Testis (tissue), 3 donors: ENCODE measurements around the gene DHCR24. TPM values are rescaled to one million over a fixed set of nuclear protein-coding genes. Genes with fewer than 3 reads are reported as not detected.
A peak's percentile ranks its signal among the peaks of the same experiment; 100 is the strongest.

Source experiments
- DNase-seq: peaks from one replicate; pipeline ENCODE4 v3.0.0-alpha.2; 2019
- H3K27ac ChIP-seq, 2 donors: fragments of 200-600 bp; sonication (generic); one replicate each; pipeline ENCODE4 v1.5.1; 2019
- H3K27me3 ChIP-seq: fragments of 200-600 bp; sonication (generic); one replicate; pipeline ENCODE4 v1.5.1; 2019
- H3K36me3 ChIP-seq: fragments of 200-600 bp; sonication (generic); one replicate; pipeline ENCODE4 v1.5.1; 2017; ENCODE audit warnings: low read depth; ENCODE audit errors: missing control alignments
- H3K4me1 ChIP-seq: fragments of 200-600 bp; sonication (generic); one replicate; pipeline ENCODE4 v1.5.1; 2019
- H3K4me3 ChIP-seq, 2 donors: fragments of 200-600 bp; sonication (generic); one replicate each; pipeline ENCODE4 v1.5.1; 2017 to 2019
- H3K9me3 ChIP-seq: fragments of 200-600 bp; sonication (generic); one replicate; pipeline ENCODE4 v1.5.1; 2017
- CTCF ChIP-seq, 3 experiments: fragments of 450-650 bp in 2 of 3; fragments of 200-600 bp in 1 of 3; sonication (generic) in 1 of 3; IDR thresholded peaks; one replicate each; pipeline ENCODE4 v1.5.1; 2016 to 2019; ENCODE audit warnings: antibody characterized with exemption in 3 of 3, mild to moderate bottlenecking in 2 of 3, moderate library complexity in 1 of 3
- POLR2A ChIP-seq: fragments of 450-650 bp; IDR thresholded peaks from one replicate; pipeline ENCODE4 v1.6.1; 2017; ENCODE audit warnings: antibody characterized with exemption, mild to moderate bottlenecking, moderate library complexity
- WGBS, 2 donors: methylation state at CpG; one replicate each; pipeline ENCODE4 v1.1.5; 2018; 5-methylcytosine and 5-hydroxymethylcytosine counted together
- intact Hi-C: fragments of 100-400 bp; cut with DNase I; formaldehyde crosslinking; loops from one replicate; pipeline ENCODE4 v1.15.1; 2023; ENCODE audit warnings: low total_unique reads
- polyA plus RNA-seq: library from polyadenylated mRNA; stranded (reverse); fragments of 350-450 nt; fragmentation: Illumina TruSeq; extraction: RNeasy Lipid Tissue Mini Kit (QIAGEN cat#74804); gene quantifications from one replicate; pipeline ENCODE4 v1.2.3, GENCODE V29; 2014; ENCODE audit warnings: low read depth, low replicate concordance; ENCODE audit not compliant: insufficient read depth
- total RNA-seq, 2 donors: library from RNA; depleted of rRNA; stranded (reverse); fragments of >200 nt; gene quantifications; one replicate each; pipeline ENCODE4 v1.2.3, GENCODE V29; 2016

Gene DHCR24
- total and polyA plus RNA-seq, 3 donors from 2014 or later, result 48.5 to 127 (median 75.7) TPM

GRCh38 chr1:54929700-54930099, 42.7 kb upstream of the DHCR24 start:
- Histone ChIP-seq H3K27me3 (no peaks in the 10 kb centered on the region), H3K36me3 (no peaks in the 10 kb centered on the region), H3K27ac (no peak overlapping the region), H3K4me3 (no peak overlapping the region), H3K9me3 (no peaks in the 10 kb centered on the region), H3K4me1 (peaks cover 16% of the 10 kb centered on the region)
- intact Hi-C loops, result no loop called here
- no peak for DNase-seq
- no peak for TF ChIP-seq POLR2A
- no peak for TF ChIP-seq CTCF (IDR thresholded peaks at IDR 0.05)

GRCh38 chr1:54928327-54928726, 41.3 kb upstream of the DHCR24 start:
- Histone ChIP-seq H3K27ac (peak overlapping the region; percentile 63 to 68), H3K4me3 (no peak overlapping the region), H3K9me3 (no peaks in the 10 kb centered on the region), H3K27me3 (no peaks in the 10 kb centered on the region), H3K36me3 (no peaks in the 10 kb centered on the region), H3K4me1 (peaks cover 16% of the 10 kb centered on the region)
- DNase-seq, result peak; percentile 20
- TF ChIP-seq POLR2A, result no peak
- intact Hi-C loops, result no loop called here
- WGBS, 2 donors, result 74 to 78% methylated on average over 2 of the region's 2 CpGs

GRCh38 chr1:54927472-54928240, 40.7 kb upstream of the DHCR24 start:
- no peaks in the 10 kb centered on the region for H3K9me3 ChIP-seq
- DNase-seq, result peak; percentile 82
- intact Hi-C loops, result no loop called here
- peaks cover 19% of the 10 kb centered on the region for H3K4me1 ChIP-seq
- no peak overlapping the region for H3K4me3 ChIP-seq
- H3K27ac ChIP-seq, result peak overlapping the region; percentile 63 to 68
- no peak for TF ChIP-seq POLR2A
- TF ChIP-seq CTCF (IDR thresholded peaks at IDR 0.05), result no peak
- no peaks in the 10 kb centered on the region for H3K36me3 ChIP-seq
- WGBS, 2 donors, result 69 to 70% methylated on average over 8 of the region's 8 CpGs
- no peaks in the 10 kb centered on the region for H3K27me3 ChIP-seq

GRCh38 chr1:54926970-54927369, 40.0 kb upstream of the DHCR24 start:
- intact Hi-C loops, result no loop called here
- Histone ChIP-seq H3K27me3 (no peaks in the 10 kb centered on the region), H3K27ac (peak overlapping the region; percentile 63 to 68), H3K4me1 (peaks cover 19% of the 10 kb centered on the region), H3K9me3 (no peaks in the 10 kb centered on the region), H3K4me3 (no peak overlapping the region), H3K36me3 (no peaks in the 10 kb centered on the region)
- TF ChIP-seq CTCF (IDR thresholded peaks at IDR 0.05) (no peak), POLR2A (no peak)
- 63 to 70% methylated on average over 2 of the region's 2 CpGs for WGBS, 2 donors
- no peak for DNase-seq

GRCh38 chr1:54922921-54923421, 36.0 kb upstream of the DHCR24 start:
- H3K27ac ChIP-seq, result no peak overlapping the region
- H3K27me3 ChIP-seq, result no peaks in the 10 kb centered on the region
- WGBS, 2 donors, result 57 to 69% methylated on average over 2 of the region's 2 CpGs
- TF ChIP-seq POLR2A (no peak), CTCF (IDR thresholded peaks at IDR 0.05) (no peak)
- no peaks in the 10 kb centered on the region for H3K36me3 ChIP-seq
- H3K9me3 ChIP-seq, result no peaks in the 10 kb centered on the region
- intact Hi-C loops, result no loop called here
- peak; percentile 55 for DNase-seq
- H3K4me1 ChIP-seq, result peaks cover 17% of the 10 kb centered on the region
- no peak overlapping the region for H3K4me3 ChIP-seq
